C4-2B (cell line): Measurements from ENCODE around the gene L1TD1.

Source experiments
- CTCF ChIP-seq: fragments of 450-650 bp; conservative IDR thresholded peaks from 2 replicates; pipeline ENCODE4 v1.5.1; 2017; ENCODE audit warnings: mild to moderate bottlenecking
- ZFX ChIP-seq: fragments of 450-650 bp; IDR thresholded peaks from 2 replicates; pipeline ENCODE4 v1.6.1; 2017

- TF ChIP-seq CTCF = no peak
- no peak for TF ChIP-seq ZFX
These were observed 39.3 kb downstream of the L1TD1 start for GRCh38 chr1:62233926-62234450.
